Neural cell (in vitro differentiated cells): ENCODE measurements around the gene SIRPG.

Experiments
- CTCF ChIP-seq: fragments of 450-650 bp; IDR thresholded peaks from 2 replicates; pipeline ENCODE4 v1.5.1; 2014; ENCODE audit warnings: antibody characterized with exemption, mild to moderate bottlenecking, moderate library complexity; ENCODE audit not compliant: poor library complexity, severe bottlenecking
- EP300 ChIP-seq: fragments of 450-650 bp; conservative IDR thresholded peaks from 2 replicates; pipeline ENCODE4 v1.6.1; 2014; ENCODE audit warnings: antibody characterized with exemption, mild to moderate bottlenecking, moderate library complexity; ENCODE audit not compliant: poor library complexity, severe bottlenecking
- EZH2 ChIP-seq: fragments of 200-600, 300-800 bp; shearing (Covaris generic), sonication (generic); IDR thresholded peaks from 2 replicates; pipeline ENCODE4 v1.6.1; 2014; ENCODE audit warnings: antibody characterized with exemption, low read length, borderline replicate concordance, mild to moderate bottlenecking; ENCODE audit not compliant: insufficient read depth, poor library complexity, severe bottlenecking
- MXI1 ChIP-seq: fragments of 450-650 bp; conservative IDR thresholded peaks from 2 replicates; pipeline ENCODE4 v1.6.1; 2014; ENCODE audit warnings: antibody characterized with exemption, mild to moderate bottlenecking; ENCODE audit not compliant: poor library complexity, severe bottlenecking
- POLR2AphosphoS5 ChIP-seq: IDR thresholded peaks from 2 replicates; pipeline ENCODE4 v1.6.1; 2012

GRCh38 chr20:1600736-1601135 is 56.8 kb downstream of the SIRPG start:
- TF ChIP-seq EP300 (no peak), CTCF (no peak), EZH2 (no peak), POLR2AphosphoS5 (no peak), MXI1 (no peak)
